GM12872 (cell line): ENCODE results near the gene SEMA4F.

Experiments used
- CTCF ChIP-seq: IDR thresholded peaks from 3 replicates; pipeline ENCODE4 v1.5.1; 2011; ENCODE audit warnings: low read depth, mild to moderate bottlenecking, low read length, moderate library complexity; ENCODE audit not compliant: insufficient read depth

Gene SEMA4F

GRCh38 chr2:74707837-74708236 is 53.8 kb downstream of the SEMA4F start:
- TF ChIP-seq CTCF, result no peak

- no peak for TF ChIP-seq CTCF
Measured at GRCh38 chr2:74708296-74708695, 54.2 kb downstream of the SEMA4F start.

GRCh38 chr2:74708883-74709282 is 54.8 kb downstream of the SEMA4F start:
- TF ChIP-seq CTCF, result no peak

GRCh38 chr2:74712223-74713053 is 58.4 kb downstream of the SEMA4F start:
- no peak for TF ChIP-seq CTCF

GRCh38 chr2:74714691-74715080 is 60.6 kb downstream of the SEMA4F start:
- TF ChIP-seq CTCF, result no peak

- TF ChIP-seq CTCF, result peak; percentile 80
Measured at GRCh38 chr2:74715081-74715791, 61.2 kb downstream of the SEMA4F start.

GRCh38 chr2:74715880-74716279 is 61.8 kb downstream of the SEMA4F start:
- no peak for TF ChIP-seq CTCF
